ENCODE measurements around the gene FREY1. TPM values are rescaled to one million over a fixed set of nuclear protein-coding genes. Genes with fewer than 3 reads are reported as not detected.

Gene FREY1
- total RNA-seq, 2 experiments from 2014 or later = 5.7 to 6.0 TPM

DNA sequence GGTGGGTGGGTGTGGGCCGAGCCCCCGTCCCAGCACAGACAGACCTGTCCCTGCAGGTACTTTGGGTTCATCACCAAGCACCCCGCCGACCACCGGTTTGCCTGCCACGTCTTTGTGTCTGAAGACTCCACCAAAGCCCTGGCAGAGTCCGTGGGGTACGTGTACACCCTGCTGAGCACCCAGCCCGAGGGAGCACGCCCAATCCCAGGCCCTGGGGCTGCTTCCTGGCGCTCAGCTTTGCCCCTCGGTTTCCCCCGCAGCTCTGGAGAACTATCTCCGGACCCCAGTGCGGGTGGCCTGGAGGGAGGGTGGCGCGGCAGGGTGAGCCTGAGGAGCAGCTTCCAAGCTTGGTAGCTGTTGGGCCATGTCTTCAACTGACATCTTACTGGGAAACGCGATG lies 2.0 kb downstream of the FREY1 start:
- Mint-ChIP-seq H3K9me3 (no peaks in the 10 kb centered on the region), H3K4me3 (no peak overlapping the region), H3K27me3 (peaks cover 11% of the 10 kb centered on the region), H3K27ac (no peak overlapping the region), H3K36me3 (ENCODE audit: low read depth) (peaks cover 6% of the 10 kb centered on the region), H3K4me1 (ENCODE audit: low read depth) (peaks cover 9% of the 10 kb centered on the region)
- peaks cover 20% of the 10 kb centered on the region for H3K4me1 ChIP-seq (ENCODE audit: insufficient read depth, low read length)
- ChIA-PET POLR2A (no interaction called here), CTCF (no interaction called here)
- ATAC-seq (ENCODE audit: poor library complexity) = no peak
- peaks cover 0 to 6% of the 10 kb centered on the region in 2 experiments for H3K9me3 ChIP-seq (ENCODE audit: control insufficient read depth in 1 of 2, insufficient read depth in 1 of 2, low read length in 2 of 2)
- intact Hi-C loops (cut with DNase I, micrococcal nuclease) = no loop called here
- no peak overlapping the region for H3K27ac ChIP-seq (ENCODE audit: low read depth in 1 of 2, low read length in 2 of 2)
- H3K4me3 ChIP-seq (ENCODE audit: low read length) = no peak overlapping the region
- TF ChIP-seq, protein P1, sequence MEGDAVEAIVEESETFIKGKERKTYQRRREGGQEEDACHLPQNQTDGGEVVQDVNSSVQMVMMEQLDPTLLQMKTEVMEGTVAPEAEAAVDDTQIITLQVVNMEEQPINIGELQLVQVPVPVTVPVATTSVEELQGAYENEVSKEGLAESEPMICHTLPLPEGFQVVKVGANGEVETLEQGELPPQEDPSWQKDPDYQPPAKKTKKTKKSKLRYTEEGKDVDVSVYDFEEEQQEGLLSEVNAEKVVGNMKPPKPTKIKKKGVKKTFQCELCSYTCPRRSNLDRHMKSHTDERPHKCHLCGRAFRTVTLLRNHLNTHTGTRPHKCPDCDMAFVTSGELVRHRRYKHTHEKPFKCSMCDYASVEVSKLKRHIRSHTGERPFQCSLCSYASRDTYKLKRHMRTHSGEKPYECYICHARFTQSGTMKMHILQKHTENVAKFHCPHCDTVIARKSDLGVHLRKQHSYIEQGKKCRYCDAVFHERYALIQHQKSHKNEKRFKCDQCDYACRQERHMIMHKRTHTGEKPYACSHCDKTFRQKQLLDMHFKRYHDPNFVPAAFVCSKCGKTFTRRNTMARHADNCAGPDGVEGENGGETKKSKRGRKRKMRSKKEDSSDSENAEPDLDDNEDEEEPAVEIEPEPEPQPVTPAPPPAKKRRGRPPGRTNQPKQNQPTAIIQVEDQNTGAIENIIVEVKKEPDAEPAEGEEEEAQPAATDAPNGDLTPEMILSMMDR (IDR thresholded peaks at IDR 0.05) = no peak
- no peak for DNase-seq
- peaks cover 6% of the 10 kb centered on the region in 2 experiments for H3K27me3 ChIP-seq (ENCODE audit: control insufficient read depth in 1 of 2, insufficient read depth in 2 of 2, low read length in 2 of 2)
- peaks cover 12% of the 10 kb centered on the region for H3K36me3 ChIP-seq (ENCODE audit: insufficient read depth, low read length)

DNA sequence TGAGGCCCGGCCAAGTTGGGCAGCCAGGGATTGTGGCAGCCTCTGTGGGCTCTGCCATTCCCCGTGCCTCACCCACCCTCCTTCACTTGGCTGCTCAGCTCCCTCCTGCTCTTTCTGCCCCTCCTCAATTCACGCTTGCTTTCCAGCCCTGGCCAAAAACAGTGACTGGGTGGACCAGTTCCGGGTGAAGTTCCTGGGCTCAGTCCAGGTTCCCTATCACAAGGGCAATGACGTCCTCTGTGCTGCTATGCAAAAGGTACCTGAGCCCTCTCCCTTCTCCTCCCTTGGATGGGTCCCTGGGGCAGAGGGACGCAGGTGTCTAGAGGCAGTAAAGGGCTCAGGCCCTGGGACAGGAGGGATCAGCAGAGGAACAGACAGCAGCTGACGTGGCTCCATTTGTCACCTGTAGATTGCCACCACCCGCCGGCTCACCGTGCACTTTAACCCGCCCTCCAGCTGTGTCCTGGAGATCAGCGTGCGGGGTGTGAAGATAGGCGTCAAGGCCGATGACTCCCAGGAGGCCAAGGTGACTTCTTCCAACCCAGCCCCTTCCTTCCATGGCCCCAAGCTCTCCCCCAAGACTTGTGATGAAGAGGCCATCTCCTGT lies 2.7 kb downstream of the FREY1 start:
- Mint-ChIP-seq H3K9me3 (no peaks in the 10 kb centered on the region), H3K36me3 (ENCODE audit: low read depth) (no peaks in the 10 kb centered on the region), H3K27ac (no peak overlapping the region), H3K27me3 (peaks cover 12% of the 10 kb centered on the region), H3K4me3 (no peak overlapping the region), H3K4me1 (ENCODE audit: low read depth) (peaks cover 9% of the 10 kb centered on the region)
- ChIA-PET POLR2A (no interaction called here), CTCF (no interaction called here)
- H3K4me1 ChIP-seq (ENCODE audit: insufficient read depth, low read length) = peaks cover 24% of the 10 kb centered on the region
- H3K36me3 ChIP-seq (ENCODE audit: insufficient read depth, low read length) = peaks cover 7% of the 10 kb centered on the region
- intact Hi-C loops (cut with DNase I, micrococcal nuclease) = no loop called here
- no peak for ATAC-seq (ENCODE audit: poor library complexity)
- peaks cover 0 to 6% of the 10 kb centered on the region in 2 experiments for H3K9me3 ChIP-seq (ENCODE audit: control insufficient read depth in 1 of 2, insufficient read depth in 1 of 2, low read length in 2 of 2)
- H3K27me3 ChIP-seq (ENCODE audit: control insufficient read depth in 1 of 2, insufficient read depth in 2 of 2, low read length in 2 of 2) = peaks cover 6 to 10% of the 10 kb centered on the region in 2 experiments
- no peak for DNase-seq
- H3K4me3 ChIP-seq (ENCODE audit: low read length) = no peak overlapping the region
- H3K27ac ChIP-seq (ENCODE audit: low read depth in 1 of 2, low read length in 2 of 2) = no peak overlapping the region
- TF ChIP-seq, protein P1 (IDR thresholded peaks at IDR 0.05) = no peak

DNA sequence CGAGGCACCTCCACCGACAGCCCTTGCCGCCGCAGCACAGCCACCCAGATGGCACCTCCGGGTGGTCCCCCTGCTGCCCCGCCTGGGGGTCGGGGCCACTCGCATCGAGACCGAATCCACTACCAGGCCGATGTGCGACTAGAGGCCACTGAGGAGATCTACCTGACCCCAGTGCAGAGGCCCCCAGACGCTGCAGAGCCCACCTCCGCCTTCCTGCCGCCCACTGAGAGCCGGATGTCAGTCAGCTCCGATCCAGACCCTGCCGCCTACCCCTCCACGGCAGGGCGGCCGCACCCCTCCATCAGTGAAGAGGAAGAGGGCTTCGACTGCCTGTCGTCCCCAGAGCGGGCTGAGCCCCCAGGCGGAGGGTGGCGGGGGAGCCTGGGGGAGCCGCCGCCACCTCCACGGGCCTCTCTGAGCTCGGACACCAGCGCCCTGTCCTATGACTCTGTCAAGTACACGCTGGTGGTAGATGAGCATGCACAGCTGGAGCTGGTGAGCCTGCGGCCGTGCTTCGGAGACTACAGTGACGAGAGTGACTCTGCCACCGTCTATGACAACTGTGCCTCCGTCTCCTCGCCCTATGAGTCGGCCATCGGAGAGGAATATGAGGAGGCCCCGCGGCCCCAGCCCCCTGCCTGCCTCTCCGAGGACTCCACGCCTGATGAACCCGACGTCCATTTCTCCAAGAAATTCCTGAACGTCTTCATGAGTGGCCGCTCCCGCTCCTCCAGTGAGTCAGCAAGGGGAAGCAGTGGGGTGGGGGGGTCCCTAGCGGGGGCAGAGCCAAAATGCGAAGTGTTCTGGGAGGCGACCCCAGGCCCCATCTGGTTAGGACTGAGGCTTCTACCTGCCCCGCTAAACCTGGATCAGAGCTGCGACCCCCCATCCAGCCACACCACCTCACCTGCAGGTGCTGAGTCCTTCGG lies 4.4 kb downstream of the FREY1 start:
- Mint-ChIP-seq H3K4me3 (no peak overlapping the region), H3K9me3 (no peaks in the 10 kb centered on the region), H3K27me3 (peaks cover 29% of the 10 kb centered on the region), H3K4me1 (ENCODE audit: low read depth) (peaks cover 18% of the 10 kb centered on the region), H3K27ac (no peak overlapping the region), H3K36me3 (ENCODE audit: low read depth) (no peaks in the 10 kb centered on the region)
- Histone ChIP-seq H3K27ac (ENCODE audit: low read depth in 1 of 2, low read length in 2 of 2) (no peak overlapping the region), H3K27me3 (ENCODE audit: control insufficient read depth in 1 of 2, insufficient read depth in 2 of 2, low read length in 2 of 2) (peaks cover 23 to 27% of the 10 kb centered on the region in 2 experiments), H3K36me3 (ENCODE audit: insufficient read depth, low read length) (no peaks in the 10 kb centered on the region), H3K9me3 (ENCODE audit: control insufficient read depth in 1 of 2, insufficient read depth in 1 of 2, low read length in 2 of 2) (peaks cover 0 to 6% of the 10 kb centered on the region in 2 experiments), H3K4me3 (ENCODE audit: low read length) (no peak overlapping the region), H3K4me1 (ENCODE audit: insufficient read depth, low read length) (peaks cover 30% of the 10 kb centered on the region)
- DNase-seq (no peak), ATAC-seq (ENCODE audit: poor library complexity) (no peak)
- ChIA-PET CTCF (no interaction called here), POLR2A (no interaction called here)
- intact Hi-C loops (cut with DNase I, micrococcal nuclease) = no loop called here
- TF ChIP-seq, protein P1 (IDR thresholded peaks at IDR 0.05) = no peak

Data from CD4-positive, alpha-beta T cell (primary cell).